GM10266 (cell line): Measurements from ENCODE around the gene ZNF106.

Experiments
- DNase-seq: peaks from one replicate; pipeline ENCODE4 v3.0.0; 2012; ENCODE audit errors: extremely low spot score
- TF ChIP-seq, protein P1 (sequence below): IDR thresholded peaks from 2 replicates; pipeline ENCODE4 v1.5.1; 2012; ENCODE audit warnings: mild to moderate bottlenecking, low read depth; ENCODE audit not compliant: control insufficient read depth, insufficient read depth; ENCODE audit errors: missing control alignments

ZNF106 gene

DNA sequence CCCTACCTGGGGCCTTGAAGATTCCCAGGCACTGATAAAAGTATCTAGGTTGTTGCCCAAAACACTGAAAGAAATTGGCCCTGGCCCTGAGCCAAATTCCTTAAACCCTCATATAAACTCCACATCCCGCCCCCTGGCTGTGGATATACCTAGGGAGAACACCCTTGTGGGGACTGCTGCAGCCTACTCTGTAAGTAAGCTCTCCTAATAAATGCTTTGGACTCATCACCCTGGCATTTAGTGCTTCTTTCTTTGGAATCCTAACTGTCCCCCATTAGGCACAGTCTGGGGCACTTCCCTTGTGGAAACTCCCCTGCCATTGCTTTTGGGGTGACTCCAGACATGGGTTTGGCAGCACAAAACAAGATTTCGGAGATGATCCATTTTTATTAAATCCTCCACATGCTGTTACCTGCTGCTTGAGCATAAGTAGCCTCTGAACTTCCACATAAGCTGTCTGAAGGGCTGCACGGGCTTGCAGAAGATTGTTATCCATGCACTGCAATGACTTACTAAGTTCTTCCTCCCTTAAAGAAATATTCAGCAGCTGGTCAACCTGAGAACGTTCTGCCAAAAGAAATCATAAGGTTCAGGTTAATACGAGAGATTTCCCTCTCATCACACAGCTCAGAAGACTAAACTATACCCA is 46.4 kb downstream of the ZNF106 start:
- TF ChIP-seq, protein P1, sequence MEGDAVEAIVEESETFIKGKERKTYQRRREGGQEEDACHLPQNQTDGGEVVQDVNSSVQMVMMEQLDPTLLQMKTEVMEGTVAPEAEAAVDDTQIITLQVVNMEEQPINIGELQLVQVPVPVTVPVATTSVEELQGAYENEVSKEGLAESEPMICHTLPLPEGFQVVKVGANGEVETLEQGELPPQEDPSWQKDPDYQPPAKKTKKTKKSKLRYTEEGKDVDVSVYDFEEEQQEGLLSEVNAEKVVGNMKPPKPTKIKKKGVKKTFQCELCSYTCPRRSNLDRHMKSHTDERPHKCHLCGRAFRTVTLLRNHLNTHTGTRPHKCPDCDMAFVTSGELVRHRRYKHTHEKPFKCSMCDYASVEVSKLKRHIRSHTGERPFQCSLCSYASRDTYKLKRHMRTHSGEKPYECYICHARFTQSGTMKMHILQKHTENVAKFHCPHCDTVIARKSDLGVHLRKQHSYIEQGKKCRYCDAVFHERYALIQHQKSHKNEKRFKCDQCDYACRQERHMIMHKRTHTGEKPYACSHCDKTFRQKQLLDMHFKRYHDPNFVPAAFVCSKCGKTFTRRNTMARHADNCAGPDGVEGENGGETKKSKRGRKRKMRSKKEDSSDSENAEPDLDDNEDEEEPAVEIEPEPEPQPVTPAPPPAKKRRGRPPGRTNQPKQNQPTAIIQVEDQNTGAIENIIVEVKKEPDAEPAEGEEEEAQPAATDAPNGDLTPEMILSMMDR = no peak
- no peak for DNase-seq

DNA sequence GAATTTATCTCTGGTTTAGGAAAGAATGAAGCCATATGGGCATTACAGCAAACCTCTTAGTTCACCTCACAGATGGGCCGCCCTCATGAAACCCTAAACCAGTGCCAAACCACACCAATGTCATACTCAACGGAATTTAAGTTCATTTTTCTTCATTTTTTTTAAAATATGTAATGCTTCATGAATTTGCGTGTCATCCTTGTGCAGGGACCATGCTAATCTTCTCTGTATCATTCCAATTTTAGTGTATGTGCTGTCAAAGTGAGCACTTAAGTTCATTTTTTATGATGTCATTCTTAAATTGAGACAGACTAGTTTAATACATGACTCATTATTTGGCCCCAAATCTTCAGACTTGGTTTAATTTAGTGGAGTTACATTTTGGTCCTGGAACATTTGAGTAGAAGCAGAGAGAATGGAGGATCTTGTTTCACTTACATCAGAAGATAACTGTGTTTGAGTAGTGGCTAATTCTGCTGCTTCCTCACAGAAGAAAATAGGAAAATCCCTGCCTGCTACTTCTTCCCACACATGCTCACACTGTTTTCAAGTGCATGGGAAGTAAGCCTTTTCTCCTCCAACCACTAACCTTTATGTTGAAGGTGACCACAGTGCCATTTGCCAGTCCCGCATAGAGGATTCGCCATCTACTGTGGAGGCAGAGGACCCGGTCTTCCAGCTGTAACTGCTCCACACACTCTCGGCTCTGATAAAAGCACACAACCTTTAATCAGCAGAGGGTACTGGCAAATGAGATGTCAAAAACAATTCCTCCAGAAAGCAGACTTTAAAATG is 63.3 kb downstream of the ZNF106 start:
- TF ChIP-seq, protein P1 = no peak
- DNase-seq = no peak

DNA sequence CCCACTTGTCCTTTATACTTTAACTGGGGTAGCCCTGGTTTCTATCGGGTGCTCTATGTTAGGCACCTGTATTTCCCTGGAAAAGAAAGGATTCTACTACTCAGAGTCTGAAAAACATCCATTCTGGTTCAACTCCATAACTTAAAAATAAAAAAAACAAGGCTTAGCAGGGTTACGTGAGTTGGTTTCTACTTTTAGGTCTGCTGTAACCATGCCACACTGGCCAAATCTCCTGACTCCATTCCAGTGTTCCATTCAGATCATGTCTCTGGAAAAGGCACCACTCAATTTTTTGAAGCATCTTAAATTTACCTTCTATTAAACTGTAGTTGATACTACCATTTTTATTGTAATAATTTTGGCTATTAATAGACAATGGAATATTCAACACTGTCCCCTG is 69.6 kb downstream of the ZNF106 start:
- TF ChIP-seq, protein P1 = no peak
- DNase-seq = no peak

DNA sequence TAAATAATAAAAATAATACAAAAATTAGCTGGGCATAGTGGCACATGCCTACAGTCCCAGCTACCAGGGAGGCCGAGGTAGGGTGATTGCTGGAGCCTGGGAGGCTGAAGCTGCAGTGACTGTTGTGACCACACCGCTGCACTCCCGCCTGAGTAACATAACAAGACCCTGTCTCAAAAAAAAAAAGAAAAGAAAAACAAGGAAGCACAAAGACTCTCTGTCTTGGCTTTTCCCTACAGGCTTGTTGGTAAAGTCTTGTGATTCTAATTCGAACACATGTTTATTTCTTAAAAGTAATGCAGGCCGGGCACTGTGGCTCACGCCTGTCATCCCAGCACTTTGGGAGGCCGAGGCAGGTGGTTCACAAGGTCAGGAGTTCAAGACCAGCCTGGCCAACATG is 71.6 kb downstream of the ZNF106 start:
- TF ChIP-seq, protein P1 = no peak

DNA sequence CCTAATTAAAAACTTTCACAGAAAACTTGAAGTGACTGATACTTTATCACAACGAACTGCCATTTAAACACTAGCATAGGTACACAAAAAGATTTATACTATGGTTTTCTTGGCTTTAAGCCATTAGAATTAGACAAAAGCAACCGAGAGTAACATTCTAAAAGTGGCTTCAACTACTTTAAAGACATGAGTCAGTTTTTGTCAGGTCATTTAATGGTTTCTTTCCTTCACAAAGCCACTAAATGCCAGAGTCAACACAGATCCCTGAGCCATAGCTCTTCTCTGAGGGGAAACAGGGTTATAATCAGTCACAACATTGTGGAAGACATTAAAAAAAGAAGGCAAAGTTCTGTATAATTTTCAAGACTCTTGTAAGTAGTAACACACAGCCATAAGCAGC is 77.0 kb downstream of the ZNF106 start:
- DNase-seq = no peak
- TF ChIP-seq, protein P1 = no peak

More for the DNA sequence above, 71.6 kb downstream of the ZNF106 start:
- DNase-seq = no peak

DNA sequence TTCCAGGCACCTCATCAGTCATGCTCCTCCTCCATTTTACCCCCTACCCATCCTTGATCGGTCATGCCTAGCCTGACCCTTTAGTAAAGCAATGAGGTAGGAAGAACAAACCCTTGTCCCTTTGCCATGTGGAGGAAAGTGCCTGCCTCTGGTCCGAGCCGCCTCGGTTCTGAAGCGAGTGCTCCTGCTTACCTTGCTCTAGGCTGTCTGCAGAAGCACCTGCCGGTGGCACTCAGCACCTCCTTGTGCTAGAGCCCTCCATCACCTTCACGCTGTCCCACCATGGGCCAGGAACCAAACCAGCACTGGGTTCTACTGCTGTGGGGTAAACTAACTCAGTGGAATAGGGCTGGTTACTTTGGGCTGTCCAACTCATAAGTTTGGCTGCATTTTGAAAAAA is 79.1 kb downstream of the ZNF106 start:
- no peak for DNase-seq
- TF ChIP-seq, protein P1 = no peak

- TF ChIP-seq, protein P1 = no peak
- DNase-seq = no peak
These were observed 81.9 kb downstream of the ZNF106 start for GRCh38 chr15:42409011-42409410.
